Body of pancreas (tissue), 4 donors: ENCODE data around the gene SOWAHA.

Source experiments
- CTCF ChIP-seq, 7 experiments: fragments of 450-650 bp in 4 of 7; fragments of 200-600 bp in 3 of 7; sonication (generic) in 3 of 7; IDR thresholded peaks; one replicate each; pipeline ENCODE4 v1.5.1; 2016 to 2019; ENCODE audit warnings: antibody characterized with exemption in 7 of 7
- POLR2A ChIP-seq, 3 donors: fragments of 450-650 bp; IDR thresholded peaks; one replicate each; pipeline ENCODE4 v1.6.1; 2016; ENCODE audit warnings: antibody characterized with exemption in 3 of 3, mild to moderate bottlenecking in 2 of 3

- TF ChIP-seq CTCF (IDR thresholded peaks at IDR 0.05) (no peak), POLR2A (IDR thresholded peaks at IDR 0.05) (no peak)
Observed at GRCh38 chr5:132768485-132768868, 44.6 kb upstream of the SOWAHA start.
